ENCODE measurements around the gene UBE4B. TPM values are rescaled to one million over a fixed set of nuclear protein-coding genes. Genes with fewer than 3 reads are reported as not detected.

Gene UBE4B
- total RNA-seq, 1 donor from 2014 or later: 39.1 TPM

GRCh38 chr1:10045480-10046355, 13.0 kb downstream of the UBE4B start:
- intact Hi-C loops (cut with DNase I): no loop called here
- peak in 1 of 2 donors; percentile 15 for ATAC-seq
- Histone ChIP-seq H3K27ac (no peak overlapping the region), H3K4me3 (no peak overlapping the region), H3K36me3 (peaks cover 40% of the 10 kb centered on the region), H3K9me3 (no peaks in the 10 kb centered on the region), H3K4me1 (peaks cover 32% of the 10 kb centered on the region), H3K27me3 (ENCODE audit: low read depth) (no peaks in the 10 kb centered on the region)
- no peak for DNase-seq
- TF ChIP-seq, protein P1, sequence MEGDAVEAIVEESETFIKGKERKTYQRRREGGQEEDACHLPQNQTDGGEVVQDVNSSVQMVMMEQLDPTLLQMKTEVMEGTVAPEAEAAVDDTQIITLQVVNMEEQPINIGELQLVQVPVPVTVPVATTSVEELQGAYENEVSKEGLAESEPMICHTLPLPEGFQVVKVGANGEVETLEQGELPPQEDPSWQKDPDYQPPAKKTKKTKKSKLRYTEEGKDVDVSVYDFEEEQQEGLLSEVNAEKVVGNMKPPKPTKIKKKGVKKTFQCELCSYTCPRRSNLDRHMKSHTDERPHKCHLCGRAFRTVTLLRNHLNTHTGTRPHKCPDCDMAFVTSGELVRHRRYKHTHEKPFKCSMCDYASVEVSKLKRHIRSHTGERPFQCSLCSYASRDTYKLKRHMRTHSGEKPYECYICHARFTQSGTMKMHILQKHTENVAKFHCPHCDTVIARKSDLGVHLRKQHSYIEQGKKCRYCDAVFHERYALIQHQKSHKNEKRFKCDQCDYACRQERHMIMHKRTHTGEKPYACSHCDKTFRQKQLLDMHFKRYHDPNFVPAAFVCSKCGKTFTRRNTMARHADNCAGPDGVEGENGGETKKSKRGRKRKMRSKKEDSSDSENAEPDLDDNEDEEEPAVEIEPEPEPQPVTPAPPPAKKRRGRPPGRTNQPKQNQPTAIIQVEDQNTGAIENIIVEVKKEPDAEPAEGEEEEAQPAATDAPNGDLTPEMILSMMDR (IDR thresholded peaks at IDR 0.05): no peak

DNA sequence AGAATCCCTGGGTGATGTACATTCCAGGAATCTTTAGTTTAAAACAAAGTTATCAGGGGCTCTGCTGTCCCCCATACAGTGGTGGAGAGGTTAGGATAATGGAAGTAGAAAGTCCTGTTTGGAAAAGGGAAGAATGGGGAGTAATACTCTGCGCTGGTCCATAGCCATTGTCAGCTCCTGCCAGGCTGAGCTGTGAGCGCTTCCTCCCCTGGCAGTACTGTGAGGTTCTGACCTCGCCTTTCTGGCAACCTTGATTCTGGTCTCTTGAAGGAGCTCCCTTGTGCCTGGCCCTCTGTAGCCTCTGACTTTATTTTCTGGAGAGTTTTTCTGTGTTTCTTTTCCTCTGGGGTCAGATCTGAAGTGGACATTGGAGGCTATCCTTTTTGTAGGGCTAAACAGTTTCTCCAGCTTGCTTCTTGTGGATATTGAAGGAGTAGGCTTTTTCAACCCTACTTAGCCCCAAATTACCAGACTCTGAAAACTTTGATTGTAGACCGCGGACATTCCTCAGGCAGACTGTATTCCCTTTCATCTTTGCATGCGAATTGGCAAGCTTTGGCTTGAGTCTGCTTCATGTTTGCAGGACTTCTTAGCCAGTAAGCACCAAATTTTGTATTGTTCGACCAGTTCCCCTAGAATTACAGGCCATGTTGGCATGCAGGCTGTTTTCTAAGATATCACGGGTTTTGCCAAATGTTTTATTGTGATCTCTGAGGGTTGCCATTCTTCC, 13.8 kb downstream of the UBE4B start:
- DNase-seq: no peak
- Histone ChIP-seq H3K4me1 (peaks cover 32% of the 10 kb centered on the region), H3K27me3 (ENCODE audit: low read depth) (no peaks in the 10 kb centered on the region), H3K9me3 (no peaks in the 10 kb centered on the region), H3K36me3 (peaks cover 41% of the 10 kb centered on the region), H3K4me3 (no peak overlapping the region), H3K27ac (no peak overlapping the region)
- intact Hi-C loops (cut with DNase I): no loop called here
- TF ChIP-seq, protein P1 (IDR thresholded peaks at IDR 0.05): no peak
- peak in 1 of 2 donors; percentile 25 for ATAC-seq

- ATAC-seq (no peak), DNase-seq (no peak)
- Histone ChIP-seq H3K9me3 (no peaks in the 10 kb centered on the region), H3K4me3 (no peak overlapping the region), H3K4me1 (peaks cover 31% of the 10 kb centered on the region), H3K27ac (no peak overlapping the region), H3K36me3 (peaks cover 28% of the 10 kb centered on the region), H3K27me3 (ENCODE audit: low read depth) (no peaks in the 10 kb centered on the region)
- intact Hi-C loops (cut with DNase I): no loop called here
- TF ChIP-seq, protein P1 (IDR thresholded peaks at IDR 0.05): no peak
These were observed 15.8 kb downstream of the UBE4B start for GRCh38 chr1:10048601-10049000.

- Histone ChIP-seq H3K27me3 (ENCODE audit: low read depth) (no peaks in the 10 kb centered on the region), H3K9me3 (no peaks in the 10 kb centered on the region), H3K27ac (no peak overlapping the region), H3K4me1 (peaks cover 18% of the 10 kb centered on the region), H3K4me3 (no peak overlapping the region), H3K36me3 (peaks cover 28% of the 10 kb centered on the region)
- intact Hi-C loops (cut with DNase I): no loop called here
- no peak for DNase-seq
- TF ChIP-seq, protein P1 (IDR thresholded peaks at IDR 0.05): no peak
- no peak for ATAC-seq
These were observed 17.9 kb downstream of the UBE4B start for GRCh38 chr1:10050611-10051010.

- TF ChIP-seq, protein P1 (IDR thresholded peaks at IDR 0.05): no peak
- Histone ChIP-seq H3K36me3 (peaks cover 28% of the 10 kb centered on the region), H3K9me3 (no peaks in the 10 kb centered on the region), H3K27ac (no peak overlapping the region), H3K4me1 (peaks cover 15% of the 10 kb centered on the region), H3K4me3 (no peak overlapping the region), H3K27me3 (ENCODE audit: low read depth) (no peaks in the 10 kb centered on the region)
- intact Hi-C loops (cut with DNase I): no loop called here
- ATAC-seq (no peak), DNase-seq (no peak)
These were observed 18.9 kb downstream of the UBE4B start for GRCh38 chr1:10051656-10052055.
